HL-60/S4 treated with phorbol 12-myristate 13-acetate at 8.2 ng/mL for 4 days and 3 days (cell line): Measurements from ENCODE around the gene NNMT.

Source experiments
- in situ Hi-C: fragments of 300-500 bp; cut with MboI; formaldehyde crosslinking; loops from 2 replicates; pipeline ENCODE4 v1.15.0; 2022; ENCODE audit warnings: low sequenced_read_pairs

Gene NNMT

GRCh38 chr11:114295676-114296604, at the start of gene NNMT:
Gene NNMT, plus strand, starts transcription at chr11:114296399. Its CDS starts 158 bp downstream, at chr11:114296557.
- in situ Hi-C loops = no loop called here

GRCh38 chr11:114247070-114247789, 49.0 kb upstream of the NNMT start:
- in situ Hi-C loops = no loop called here

GRCh38 chr11:114250180-114250579, 46.0 kb upstream of the NNMT start:
- in situ Hi-C loops = no loop called here

DNA sequence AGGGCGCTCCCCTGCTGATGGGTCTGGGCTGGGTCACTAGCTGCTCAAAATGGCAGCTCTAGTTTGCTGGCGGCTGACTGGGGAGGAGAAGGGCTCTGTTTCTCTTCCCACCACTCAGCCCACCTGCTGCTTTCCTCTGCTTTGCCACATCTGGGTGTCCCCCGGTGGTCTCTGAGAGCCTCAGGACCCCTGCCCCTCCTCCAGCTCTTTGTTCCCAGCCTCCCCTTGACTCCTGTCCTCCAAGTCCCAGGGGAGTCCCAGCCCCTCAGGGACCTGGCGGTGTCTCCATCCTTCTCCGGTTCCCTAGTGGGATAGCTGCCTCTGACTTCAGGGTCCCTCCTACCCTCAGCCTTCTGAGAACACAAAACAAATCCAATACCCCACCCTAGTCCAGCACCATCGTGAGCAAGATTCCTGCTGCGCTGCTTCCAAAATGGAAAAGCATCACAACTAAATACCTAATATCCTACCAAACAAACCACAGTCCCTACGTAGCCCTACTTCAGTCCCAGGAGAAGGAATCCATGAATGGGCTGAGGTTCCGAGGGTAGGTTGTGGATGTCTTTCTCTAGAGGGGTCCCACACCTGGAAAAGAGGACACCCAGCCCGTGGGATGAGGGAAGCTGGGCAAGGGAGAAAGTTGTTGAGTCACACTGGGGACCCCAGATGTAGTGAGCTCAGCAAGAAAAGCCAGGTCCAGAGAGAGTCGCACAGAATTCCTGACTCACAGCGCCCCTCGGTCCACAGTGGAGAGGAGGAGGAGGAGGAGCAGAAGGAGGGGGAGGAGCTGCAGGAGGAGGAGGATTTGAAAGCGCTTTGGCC, 45.0 kb upstream of the NNMT start:
- in situ Hi-C loops = no loop called here

GRCh38 chr11:114251815-114252337, 44.3 kb upstream of the NNMT start:
- in situ Hi-C loops = no loop called here

DNA sequence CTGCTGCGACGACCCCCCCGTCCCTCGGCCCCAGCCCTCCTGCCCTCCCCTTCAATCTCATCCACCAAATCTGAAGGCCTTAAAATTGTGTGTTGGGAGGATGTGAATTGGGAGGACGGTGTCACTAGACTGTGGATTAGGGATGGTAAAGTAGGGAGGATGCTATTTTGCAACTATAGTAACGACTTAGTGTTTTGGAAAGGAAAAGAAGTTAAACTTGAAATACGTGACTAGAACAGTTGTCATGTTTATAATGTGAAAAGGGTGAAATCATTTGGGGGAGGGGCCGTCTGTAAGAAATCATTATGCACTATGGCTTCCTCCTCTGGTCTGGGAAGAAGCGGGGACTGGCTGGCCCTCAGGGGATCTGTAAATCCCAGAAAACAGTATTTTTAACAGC, 43.4 kb upstream of the NNMT start:
- in situ Hi-C loops = no loop called here

DNA sequence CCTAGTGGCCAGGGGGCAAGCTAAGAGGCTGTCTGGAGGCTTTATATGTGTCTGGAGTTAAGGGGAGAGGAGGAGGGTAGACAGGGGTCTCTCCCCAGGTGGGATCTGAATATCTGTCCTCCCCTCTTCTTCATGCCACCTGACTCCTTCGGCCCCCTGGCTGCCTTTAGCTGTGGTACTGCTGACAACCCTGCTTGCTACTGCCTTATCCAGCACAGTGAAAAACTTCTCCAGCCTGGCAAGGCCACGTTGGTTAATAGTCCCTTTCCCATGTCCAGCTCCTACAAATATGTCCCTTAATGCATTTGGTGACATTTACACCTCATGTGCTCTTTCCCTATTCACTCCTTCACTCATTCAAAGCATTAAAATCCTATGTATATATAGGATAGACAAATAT, 42.4 kb upstream of the NNMT start:
- in situ Hi-C loops = no loop called here

DNA sequence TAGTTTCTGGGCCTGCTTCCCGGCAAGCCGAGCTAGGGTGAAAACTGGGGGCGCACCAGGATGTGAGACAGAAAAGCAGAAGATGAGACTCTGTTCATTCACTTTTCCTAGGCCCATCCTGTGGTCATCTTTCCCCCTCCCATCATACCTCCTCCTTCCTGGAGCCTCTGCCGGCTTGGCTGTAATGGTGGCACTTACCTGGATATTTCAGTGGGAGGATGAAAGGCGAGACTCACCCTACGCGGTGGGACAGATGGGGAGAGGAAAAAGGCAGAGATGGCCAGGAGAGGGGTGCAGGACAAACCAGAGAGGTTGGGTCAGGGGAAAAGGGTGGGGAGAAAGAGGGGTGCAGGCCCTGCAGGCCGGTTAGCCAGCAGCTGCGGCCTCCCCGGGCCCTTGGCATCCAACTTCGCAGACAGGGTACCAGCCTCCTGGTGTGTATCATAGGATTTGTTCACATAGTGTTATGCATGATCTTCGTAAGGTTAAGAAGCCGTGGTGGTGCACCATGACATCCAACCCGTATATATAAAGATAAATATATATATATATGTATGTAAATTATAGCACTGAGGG, 41.5 kb upstream of the NNMT start:
- in situ Hi-C loops = no loop called here

DNA sequence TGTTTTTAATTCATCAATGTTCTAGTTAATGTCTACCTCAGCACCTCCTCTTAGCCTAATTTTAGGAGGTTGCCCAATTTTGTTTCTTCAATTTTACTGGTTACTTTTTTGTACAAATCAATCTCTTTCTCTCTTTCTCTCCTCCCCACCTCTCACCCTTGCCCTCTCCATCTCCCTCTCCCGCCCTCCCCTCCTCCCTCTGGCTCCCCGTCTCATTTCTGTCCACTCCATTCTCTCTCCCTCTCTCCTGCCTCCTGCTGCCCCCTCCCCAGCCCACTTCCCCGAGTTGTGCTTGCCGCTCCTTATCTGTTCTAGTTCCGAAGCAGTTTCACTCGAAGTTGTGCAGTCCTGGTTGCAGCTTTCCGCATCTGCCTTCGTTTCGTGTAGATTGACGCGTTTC, 40.9 kb upstream of the NNMT start:
- in situ Hi-C loops = no loop called here

DNA sequence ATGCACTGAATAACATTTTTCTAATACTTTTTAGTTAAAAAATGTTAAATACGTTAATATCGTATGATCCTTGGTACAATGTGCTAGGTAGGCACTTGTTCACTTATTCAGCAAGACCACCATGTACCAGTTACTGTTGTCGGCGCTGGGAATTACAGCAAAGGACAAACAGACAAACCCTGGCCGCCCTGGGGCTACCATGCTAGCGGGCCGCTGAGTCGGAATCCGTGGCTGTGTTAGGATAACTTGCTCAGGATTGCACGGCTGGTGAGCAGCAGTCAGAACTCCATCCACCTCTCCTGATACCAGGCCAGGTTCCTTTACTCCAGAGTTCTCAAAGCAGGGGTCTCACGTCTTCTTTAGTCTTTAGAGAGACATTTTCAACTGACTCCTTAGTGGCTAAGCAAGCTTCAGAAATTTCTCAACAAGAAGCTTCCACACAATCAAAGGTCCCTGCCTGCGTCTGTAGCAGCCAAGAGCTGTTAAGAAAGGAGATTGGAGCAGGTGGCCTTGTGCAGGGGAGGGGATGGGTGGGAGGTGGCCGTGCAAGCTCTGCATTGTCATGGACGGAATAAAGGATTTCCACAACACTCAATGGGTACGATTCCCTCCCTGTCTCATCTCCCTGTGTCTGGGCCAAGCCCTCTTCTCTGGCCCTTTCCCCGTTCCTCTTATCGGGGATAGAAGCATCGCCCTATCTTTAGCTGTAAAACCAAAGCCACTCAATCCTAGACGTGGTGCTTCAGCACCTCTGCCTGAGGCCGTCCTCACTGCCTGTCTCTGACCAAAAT, 39.8 kb upstream of the NNMT start:
- in situ Hi-C loops = no loop called here

DNA sequence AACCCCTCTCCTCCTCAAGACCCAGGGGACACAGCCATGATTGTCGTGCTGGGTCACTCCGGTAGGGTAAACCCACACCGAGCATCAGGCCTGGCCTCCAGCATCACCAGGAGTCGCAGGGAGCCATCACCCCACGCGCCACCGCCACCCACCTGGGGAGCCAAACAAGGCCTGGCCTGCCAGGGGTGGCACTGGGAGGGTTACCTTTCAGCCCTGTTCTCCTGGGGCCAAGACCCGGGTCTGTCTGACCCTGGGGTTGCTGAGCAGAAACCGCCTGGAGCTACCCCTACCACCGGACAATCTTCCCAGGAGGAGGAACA, 39.3 kb upstream of the NNMT start:
- in situ Hi-C loops = no loop called here

GRCh38 chr11:114257621-114258558, 38.3 kb upstream of the NNMT start:
- in situ Hi-C loops = no loop called here

DNA sequence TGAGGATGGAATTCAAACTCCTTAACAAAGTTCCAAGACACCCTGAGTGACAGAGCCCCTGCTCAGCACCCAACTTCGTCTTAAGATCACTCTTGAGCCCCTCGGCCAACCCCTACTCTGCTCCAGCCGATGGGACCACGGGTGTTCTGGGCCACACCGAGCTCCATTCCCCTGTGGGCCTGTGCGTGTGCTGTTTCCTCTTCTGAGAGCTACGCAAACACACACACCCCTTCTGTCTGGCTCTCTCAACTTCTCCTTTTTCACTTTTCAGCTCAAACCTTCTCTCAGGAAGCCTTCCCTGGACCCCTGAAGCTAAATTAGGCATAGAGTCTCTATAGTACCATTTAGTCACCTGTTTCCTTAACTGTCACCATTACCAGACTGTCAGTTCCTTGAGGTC, 37.5 kb upstream of the NNMT start:
- in situ Hi-C loops = no loop called here

- in situ Hi-C loops = no loop called here
Measured at GRCh38 chr11:114259124-114259526, 37.1 kb upstream of the NNMT start.

DNA sequence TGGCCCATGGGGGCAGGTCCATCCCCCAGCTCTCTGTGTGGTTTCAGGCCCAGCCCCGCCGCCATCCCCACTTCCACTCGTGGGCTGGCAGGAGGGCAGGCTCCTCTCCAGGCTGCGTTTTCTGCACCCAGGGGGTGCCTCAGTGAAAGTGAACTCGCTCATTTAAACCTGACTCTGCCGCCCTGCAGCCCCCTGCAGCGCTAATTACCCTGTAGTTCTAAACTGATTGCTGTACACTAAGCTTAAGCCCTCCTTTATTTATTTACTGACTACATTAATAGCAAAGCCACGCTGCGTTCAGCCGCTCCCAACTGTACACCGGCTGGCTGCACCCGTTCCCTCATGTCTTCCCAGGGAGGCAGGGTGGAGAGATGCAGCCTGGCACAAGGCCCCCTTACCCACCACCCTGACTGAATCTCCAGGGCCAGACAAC, 36.6 kb upstream of the NNMT start:
- in situ Hi-C loops = no loop called here

- in situ Hi-C loops = loop anchor here (5.0 kb wide), 1 partner anchor 268 kb away; no protein-coding TSS in a partner anchor
Measured at GRCh38 chr11:114260077-114260476, 36.1 kb upstream of the NNMT start.

- in situ Hi-C loops = loop anchor here (5.0 kb wide), 1 partner anchor 268 kb away; no protein-coding TSS in a partner anchor
Measured at GRCh38 chr11:114260483-114260882, 35.7 kb upstream of the NNMT start.

GRCh38 chr11:114261791-114262190, 34.4 kb upstream of the NNMT start:
- in situ Hi-C loops = loop anchor here (5.0 kb wide), 1 partner anchor 269 kb away; no protein-coding TSS in a partner anchor
